Erythroblast (primary cell): Measurements from ENCODE around the gene S100A12.

Experiments used
- GATA1 ChIP-seq: IDR thresholded peaks from 2 replicates; pipeline ENCODE4 v1.6.1; 2011; ENCODE audit warnings: low read depth, mild to moderate bottlenecking, control low read depth, low read length, moderate library complexity
- POLR2A ChIP-seq: IDR thresholded peaks from 2 replicates; pipeline ENCODE4 v1.6.1; 2011; ENCODE audit warnings: mild to moderate bottlenecking, low read length

DNA sequence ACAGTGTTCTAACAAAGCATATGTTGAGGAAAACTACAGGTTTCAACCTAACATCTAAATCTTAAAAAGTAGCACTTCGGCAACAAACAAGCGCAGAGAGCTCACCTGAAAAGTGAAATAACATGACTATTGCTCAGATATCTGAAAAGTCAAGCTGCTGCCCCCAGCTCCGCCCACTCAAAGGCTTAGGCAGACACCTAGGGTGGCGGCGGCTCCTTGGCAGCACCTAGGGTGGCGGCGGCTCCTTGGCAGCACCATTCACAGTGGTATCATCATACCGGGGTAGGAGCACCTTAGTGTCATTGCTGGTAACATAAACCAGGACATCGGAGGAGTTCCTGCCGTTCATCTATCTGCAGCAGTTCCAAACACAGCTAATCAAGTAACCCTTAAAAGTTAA, 4.2 kb upstream of the S100A12 start:
- TF ChIP-seq POLR2A: no peak
- no peak for TF ChIP-seq GATA1
